GM12878 (cell line): Measurements from ENCODE around the gene CHDH. TPM values are rescaled to one million over a fixed set of nuclear protein-coding genes. Genes with fewer than 3 reads are reported as not detected.
A peak's percentile ranks its signal among the peaks of the same experiment; 100 is the strongest.

Experiments used
- ATAC-seq: fragments of 200-7000 bp; cut with Tn5 transposase; 3 replicates; pipeline ENCODE4 v1.9.1; 2020; ENCODE audit warnings: mild to moderate bottlenecking, moderate library complexity
- BruUV-seq: library from RNA; stranded (reverse); fragments of 400-500 nt; replicated peaks from 2 replicates; lab custom pipeline; 2021; lab: Mats Ljungman, UMichigan
- CTCF ChIA-PET: fragments of 300-600 bp; sonication (Branson Sonifier 250); formaldehyde crosslinking; extraction: SDS; loops from one replicate; lab custom pipeline; 2021; ENCODE audit warnings: inconsistent platforms; lab: Yijun Ruan, JAX
- POLR2A ChIA-PET: fragments of 350-600 bp; formaldehyde crosslinking; extraction: SDS; loops from one replicate; lab custom pipeline; 2021; ENCODE audit warnings: inconsistent platforms; lab: Charles Lee
- RAD21 ChIA-PET: fragments of 300-600 bp; sonication (Branson Sonifier 250); formaldehyde crosslinking; loops from one replicate; lab custom pipeline; 2023; ENCODE audit warnings: antibody characterized with exemption; ENCODE audit not compliant: unreplicated experiment; lab: Charles Lee
- SMC1A ChIA-PET: fragments of 300-600 bp; sonication (Branson Sonifier 250); formaldehyde crosslinking; loops from one replicate; lab custom pipeline; 2023; ENCODE audit not compliant: unreplicated experiment, uncharacterized antibody; lab: Charles Lee
- DNase-seq: peaks from one replicate; pipeline ENCODE4 v3.0.0-alpha.2; 2011; ENCODE audit warnings: low read depth, low spot score
- FAIRE-seq: peaks from 3 replicates; lab custom pipeline; 2011; peaks lifted over from hg19 to GRCh38; lab: Jason Lieb, UNC
- H2AFZ ChIP-seq: 2 replicates; pipeline ENCODE4 v1.6.0; 2011; ENCODE audit warnings: low read depth, low read length, control low read depth; ENCODE audit not compliant: control insufficient read depth
- H3K27ac ChIP-seq: 2 replicates; pipeline ENCODE4 v1.5.1; 2011; ENCODE audit warnings: control low read depth; ENCODE audit not compliant: control insufficient read depth, insufficient read depth
- H3K27me3 ChIP-seq, 2 experiments: replicated peaks in 1 of 2; 2 replicates each; pipeline versions ENCODE4 v1.6.0 to v1.6.1; 2011; ENCODE audit warnings: low read length in 1 of 2; ENCODE audit not compliant: control insufficient read depth in 2 of 2, insufficient read depth in 2 of 2
- H3K36me3 ChIP-seq, 2 experiments: 2 replicates each; pipeline ENCODE4 v1.5.1; 2011; ENCODE audit warnings: low read length in 1 of 2; ENCODE audit not compliant: control insufficient read depth in 2 of 2, insufficient read depth in 2 of 2
- H3K4me1 ChIP-seq: 2 replicates; pipeline ENCODE4 v1.6.1; 2011; ENCODE audit warnings: mild to moderate bottlenecking, low read length, moderate library complexity, mixed read lengths; ENCODE audit not compliant: control insufficient read depth, insufficient read depth
- H3K4me2 ChIP-seq: 2 replicates; pipeline ENCODE4 v1.6.0; 2011; ENCODE audit warnings: control low read depth; ENCODE audit not compliant: control insufficient read depth, insufficient read depth
- H3K4me3 ChIP-seq: fragments of 200-600 bp; sonication (generic); 2 replicates; pipeline ENCODE4 v1.5.1; 2016
- H3K79me2 ChIP-seq: 2 replicates; pipeline ENCODE4 v1.6.0; 2011; ENCODE audit warnings: low read length; ENCODE audit not compliant: control insufficient read depth, insufficient read depth
- H3K9ac ChIP-seq: 2 replicates; pipeline ENCODE4 v1.8.0; 2011; ENCODE audit warnings: low read length, control low read depth, mixed read lengths; ENCODE audit not compliant: control insufficient read depth, insufficient read depth
- H3K9me3 ChIP-seq: replicated peaks from 3 replicates; pipeline ENCODE4 v1.5.1; 2011; ENCODE audit warnings: mild to moderate bottlenecking, low read length; ENCODE audit not compliant: control insufficient read depth, insufficient read depth
- H4K20me1 ChIP-seq: 2 replicates; pipeline ENCODE4 v1.6.0; 2011; ENCODE audit not compliant: control insufficient read depth, insufficient read depth
- BMI1 ChIP-seq: fragments of 450-650 bp; IDR thresholded peaks from 2 replicates; pipeline ENCODE4 v1.6.1; 2016; ENCODE audit warnings: mild to moderate bottlenecking, moderate library complexity, borderline replicate concordance
- CHD1 ChIP-seq: IDR thresholded peaks from 2 replicates; pipeline ENCODE4 v1.6.1; 2012; ENCODE audit warnings: low read depth, low read length, improper control_type of control experiment
- ESRRA ChIP-seq: IDR thresholded peaks from 2 replicates; pipeline ENCODE4 v1.6.1; 2012; ENCODE audit warnings: mild to moderate bottlenecking, low read length, improper control_type of control experiment
- KAT2A ChIP-seq: conservative IDR thresholded peaks from 2 replicates; pipeline ENCODE4 v1.6.1; 2011; ENCODE audit warnings: low read depth, low read length; ENCODE audit not compliant: control insufficient read depth
- LARP7 ChIP-seq: fragments of 450-650 bp; IDR thresholded peaks from 2 replicates; pipeline ENCODE4 v1.6.1; 2017; ENCODE audit warnings: mild to moderate bottlenecking
- MAX ChIP-seq: IDR thresholded peaks from 2 replicates; pipeline ENCODE4 v1.6.1; 2012; ENCODE audit warnings: low read depth, low read length, improper control_type of control experiment
- MEF2B ChIP-seq: fragments of 450-650 bp; IDR thresholded peaks from 2 replicates; pipeline ENCODE4 v1.6.1; 2018; ENCODE audit warnings: mild to moderate bottlenecking, moderate library complexity; ENCODE audit not compliant: partially characterized antibody, poor library complexity, severe bottlenecking
- NKRF ChIP-seq: fragments of 450-650 bp; conservative IDR thresholded peaks from 2 replicates; pipeline ENCODE4 v1.6.1; 2017; ENCODE audit warnings: mild to moderate bottlenecking, moderate library complexity
- POLR2A ChIP-seq: IDR thresholded peaks from 2 replicates; pipeline ENCODE4 v1.6.1; 2011; ENCODE audit warnings: low read depth, mild to moderate bottlenecking, low read length
- RAD51 ChIP-seq: fragments of 450-650 bp; IDR thresholded peaks from 2 replicates; pipeline ENCODE4 v1.6.1; 2016; ENCODE audit warnings: moderate library complexity, mild to moderate bottlenecking, inconsistent platforms
- SRF ChIP-seq, 2 experiments: IDR thresholded peaks; 2 replicates each; pipeline ENCODE4 v1.6.1; 2011; ENCODE audit warnings: low read depth in 2 of 2, low read length in 2 of 2, mild to moderate bottlenecking in 1 of 2, moderate library complexity in 1 of 2
- TCF3 ChIP-seq: IDR thresholded peaks from 2 replicates; pipeline ENCODE4 v1.6.1; 2012; ENCODE audit warnings: low read depth, mild to moderate bottlenecking, low read length, borderline replicate concordance; ENCODE audit not compliant: insufficient read depth
- ZBED1 ChIP-seq: IDR thresholded peaks from 2 replicates; pipeline ENCODE4 v1.6.1; 2016; ENCODE audit warnings: borderline replicate concordance
- ZZZ3 ChIP-seq: IDR thresholded peaks from 2 replicates; pipeline ENCODE4 v1.6.1; 2011; ENCODE audit warnings: low read depth; ENCODE audit not compliant: control insufficient read depth, insufficient read length
- WGBS: methylation state at CpG from one replicate; pipeline ENCODE4 v1.1.6; 2016; ENCODE audit warnings: low lambda C conversion rate; ENCODE audit not compliant: insufficient replicate concordance, insufficient coverage; ENCODE audit errors: missing lambda C conversion rate; 5-methylcytosine and 5-hydroxymethylcytosine counted together
- in situ Hi-C: fragments of 300-500 bp; cut with MboI; formaldehyde crosslinking; loops from 9 replicates; pipeline ENCODE4 v1.14.3; 2018; ENCODE audit warnings: mixed read lengths
- intact Hi-C: fragments of 100-400 bp; cut with micrococcal nuclease; formaldehyde crosslinking; loops from one replicate; pipeline ENCODE4 v1.14.2; 2022; ENCODE audit not compliant: unreplicated experiment
- polyA plus RNA-seq, 11 experiments: library from polyadenylated mRNA; depleted of rRNA in 4 of 11; unstranded in 6 of 11; stranded (reverse) in 5 of 11; fragments of >200 nt; fragmentation: Nextera tagmentation in 4 of 11; fragmentation: Illumina TruSeq in 1 of 11; extraction: Ambion mirVana in 4 of 11; extraction: Trizol in 1 of 11; gene quantifications; 1 replicate in 1 of 11; 2 replicates in 10 of 11; pipeline versions ENCODE4 v1.2.1 to v1.2.3, GENCODE V29; 2011 to 2016; ENCODE audit warnings: inconsistent platforms in 2 of 11, missing spikeins in 2 of 11, low read depth in 1 of 11
- total RNA-seq, 4 experiments: library from RNA; depleted of rRNA in 3 of 4; stranded (reverse); fragments of >200 nt in 3 of 4; fragmentation: Illumina TruSeq in 1 of 4; extraction: Trizol in 1 of 4; gene quantifications; 2 replicates each; pipeline versions ENCODE4 v1.2.1 to v1.2.3, GENCODE V29; 2013 to 2021

CHDH gene
- total and polyA plus RNA-seq, 10 of the 15 experiments (the other 5 are each of a cell fraction or from before 2014, with no cell fraction given): 0.95 to 8.3 (median 2.9) TPM

GRCh38 chr3:53815651-53816050, 30.6 kb downstream of the CHDH start:
- CTCF ChIA-PET: no interaction called here
- 55% methylated on average over 7 of the region's 7 CpGs for WGBS
- intact Hi-C loops: no loop called here

GRCh38 chr3:53815067-53815466, 31.2 kb downstream of the CHDH start:
- no TSS peak for BruUV-seq
- 57% methylated on average over 4 of the region's 4 CpGs for WGBS
- Histone ChIP-seq H3K9me3 (no peaks in the 10 kb centered on the region), H3K27me3 (no peaks in the 10 kb centered on the region), H4K20me1 (no peaks in the 10 kb centered on the region), H3K9ac (no peak overlapping the region), H3K79me2 (no peaks in the 10 kb centered on the region), H2AFZ (no peak overlapping the region), H3K4me2 (no peak overlapping the region), H3K27ac (no peak overlapping the region), H3K36me3 (peaks cover 4% of the 10 kb centered on the region in 2 experiments; a peak in 3 of 4 replicates), H3K4me1 (no peaks in the 10 kb centered on the region), H3K4me3 (no peak overlapping the region)
- ChIA-PET RAD21 (no interaction called here), POLR2A (no interaction called here), CTCF (no interaction called here), SMC1A (no interaction called here)
- intact Hi-C loops (no loop called here), in situ Hi-C loops (no loop called here)
- FAIRE-seq (no peak), DNase-seq (no peak), ATAC-seq (no peak)
- TF ChIP-seq LARP7 (no peak), RAD51 (no peak), SRF (IDR thresholded peaks at IDR 0.05; ENCODE audit: low read depth in 2 of 2, low read length in 2 of 2) (no peak), KAT2A (no peak), TCF3 (no peak), MEF2B (no peak), BMI1 (no peak), POLR2A (no peak), MAX (no peak), ZBED1 (no peak), ZZZ3 (no peak), CHD1 (no peak)

More at GRCh38 chr3:53815651-53816050, 30.6 kb downstream of the CHDH start:
- no peak overlapping the region for H3K4me3 ChIP-seq
- ATAC-seq: no peak
- no peak overlapping the region for H3K4me2 ChIP-seq
- RAD21 ChIA-PET: no interaction called here
- H4K20me1 ChIP-seq: no peaks in the 10 kb centered on the region
- H3K27ac ChIP-seq: no peak overlapping the region
- peaks cover 4% of the 10 kb centered on the region in 2 experiments; a peak in 3 of 4 replicates for H3K36me3 ChIP-seq
- H2AFZ ChIP-seq: no peak overlapping the region
- TF ChIP-seq ESRRA (no peak), NKRF (no peak)
- H3K79me2 ChIP-seq: no peaks in the 10 kb centered on the region
- no peaks in the 10 kb centered on the region for H3K4me1 ChIP-seq
- no peak for FAIRE-seq
- H3K27me3 ChIP-seq: no peaks in the 10 kb centered on the region
- SMC1A ChIA-PET: interaction anchor here (1.1 kb wide), 1 partner anchor 8 kb away, joined by 3 read pairs; no protein-coding TSS in a partner anchor
- POLR2A ChIA-PET: interaction anchor here (0.7 kb wide), 1 partner anchor 11 kb away, joined by 3 read pairs; no protein-coding TSS in a partner anchor
- BruUV-seq: TSS peak; percentile 52
- in situ Hi-C loops: no loop called here
- no peaks in the 10 kb centered on the region for H3K9me3 ChIP-seq
- H3K9ac ChIP-seq: no peak overlapping the region
- DNase-seq: no peak
